Left kidney (tissue), 8 donors: Measurements from ENCODE around the gene PIP5K1C. TPM values are rescaled to one million over a fixed set of nuclear protein-coding genes. Genes with fewer than 3 reads are reported as not detected.

ENCODE experiments used
- DNase-seq: peaks from one replicate; pipeline ENCODE4 v3.0.0-alpha.2; 2013
- long read RNA-seq, 8 donors: transcript quantifications; one replicate each; lab custom pipeline, GENCODE V29; 2026
- polyA plus RNA-seq: library from polyadenylated mRNA; unstranded; fragments of 120-200 nt; gene quantifications from one replicate; pipeline ENCODE4 v1.2.1, GENCODE V29; 2013; ENCODE audit not compliant: insufficient read length

Gene PIP5K1C
- polyA plus RNA-seq: 21.1 TPM
- long read RNA-seq, donor 1, partial matches to known transcripts: 9 of 13 reads
- long read RNA-seq, donor 1, other reads (novel, unspliced or antisense): 0 of 13 reads
- long read RNA-seq, donor 2, transcript PIP5K1C-203 (17 exons, 2,289 nt): major isoform, 6 of 13 reads
- long read RNA-seq, donor 2, partial matches to known transcripts: 7 of 13 reads
- long read RNA-seq, donor 2, other reads (novel, unspliced or antisense): 0 of 13 reads
- long read RNA-seq, donor 3, partial matches to known transcripts: 0 of 1 reads
- long read RNA-seq, donor 3, other reads (novel, unspliced or antisense): 0 of 1 reads
- long read RNA-seq, donor 4: 0 reads
- long read RNA-seq, donor 5, full-length matches to known transcripts: 7 of 7 reads
- long read RNA-seq, donor 5, partial matches to known transcripts: 0 of 7 reads
- long read RNA-seq, donor 5, other reads (novel, unspliced or antisense): 0 of 7 reads
- long read RNA-seq, donor 6, full-length matches to known transcripts: 1 of 7 reads
- long read RNA-seq, donor 6, partial matches to known transcripts: 6 of 7 reads
- long read RNA-seq, donor 6, other reads (novel, unspliced or antisense): 0 of 7 reads
- long read RNA-seq, donor 7, full-length matches to known transcripts: 3 of 16 reads
- long read RNA-seq, donor 7, partial matches to known transcripts: 13 of 16 reads
- long read RNA-seq, donor 7, other reads (novel, unspliced or antisense): 0 of 16 reads
- long read RNA-seq, donor 8, full-length matches to known transcripts: 1 of 10 reads
- long read RNA-seq, donor 8, partial matches to known transcripts: 9 of 10 reads
- long read RNA-seq, donor 8, other reads (novel, unspliced or antisense): 0 of 10 reads

- peak; percentile 75 for DNase-seq
These were observed at the start of gene PIP5K1C for GRCh38 chr19:3700242-3701032. Gene PIP5K1C (minus strand): TSS chr19:3700468. CDS start chr19:3700390, 78 bp downstream.

GRCh38 chr19:3748965-3749364, 48.7 kb upstream of the PIP5K1C start:
- no peak for DNase-seq

GRCh38 chr19:3746371-3747056, 46.2 kb upstream of the PIP5K1C start:
- no peak for DNase-seq

GRCh38 chr19:3745363-3746045, 45.2 kb upstream of the PIP5K1C start:
- no peak for DNase-seq

- DNase-seq: no peak
These were observed 43.2 kb upstream of the PIP5K1C start for GRCh38 chr19:3743486-3743885.

GRCh38 chr19:3740431-3740830, 40.2 kb upstream of the PIP5K1C start:
- DNase-seq: no peak

GRCh38 chr19:3738477-3739220, 38.4 kb upstream of the PIP5K1C start:
- DNase-seq: no peak

- DNase-seq: no peak
These were observed 37.4 kb upstream of the PIP5K1C start for GRCh38 chr19:3737487-3738205.

GRCh38 chr19:3736106-3736724, 35.9 kb upstream of the PIP5K1C start:
- DNase-seq: no peak

GRCh38 chr19:3734310-3734600, 34.0 kb upstream of the PIP5K1C start:
- no peak for DNase-seq

- no peak for DNase-seq
These were observed 33.5 kb upstream of the PIP5K1C start for GRCh38 chr19:3733549-3734309.

GRCh38 chr19:3732108-3732507, 31.8 kb upstream of the PIP5K1C start:
- no peak for DNase-seq

- no peak for DNase-seq
These were observed 30.2 kb upstream of the PIP5K1C start for GRCh38 chr19:3730457-3730958.

GRCh38 chr19:3725640-3726310, 25.5 kb upstream of the PIP5K1C start:
- peak; percentile 59 for DNase-seq

- no peak for DNase-seq
These were observed 24.9 kb upstream of the PIP5K1C start for GRCh38 chr19:3725121-3725520.

- DNase-seq: no peak
These were observed 23.6 kb upstream of the PIP5K1C start for GRCh38 chr19:3723883-3724282.

GRCh38 chr19:3723110-3723488, 22.8 kb upstream of the PIP5K1C start:
- DNase-seq: no peak
